Activated T-cell treated with anti-CD3 and anti-CD28 coated beads for 4 hours (primary cell): ENCODE results near the gene TMPRSS7.
"Not testable (repeated sequence)": the region's sequence is repeated elsewhere in the genome, so short reads cannot be mapped to it uniquely, and the experiment has no call there.

ENCODE experiments used
- DNase-seq: peaks from one replicate; pipeline ENCODE4 v3.0.0-alpha.2; 2020

Gene TMPRSS7

DNA sequence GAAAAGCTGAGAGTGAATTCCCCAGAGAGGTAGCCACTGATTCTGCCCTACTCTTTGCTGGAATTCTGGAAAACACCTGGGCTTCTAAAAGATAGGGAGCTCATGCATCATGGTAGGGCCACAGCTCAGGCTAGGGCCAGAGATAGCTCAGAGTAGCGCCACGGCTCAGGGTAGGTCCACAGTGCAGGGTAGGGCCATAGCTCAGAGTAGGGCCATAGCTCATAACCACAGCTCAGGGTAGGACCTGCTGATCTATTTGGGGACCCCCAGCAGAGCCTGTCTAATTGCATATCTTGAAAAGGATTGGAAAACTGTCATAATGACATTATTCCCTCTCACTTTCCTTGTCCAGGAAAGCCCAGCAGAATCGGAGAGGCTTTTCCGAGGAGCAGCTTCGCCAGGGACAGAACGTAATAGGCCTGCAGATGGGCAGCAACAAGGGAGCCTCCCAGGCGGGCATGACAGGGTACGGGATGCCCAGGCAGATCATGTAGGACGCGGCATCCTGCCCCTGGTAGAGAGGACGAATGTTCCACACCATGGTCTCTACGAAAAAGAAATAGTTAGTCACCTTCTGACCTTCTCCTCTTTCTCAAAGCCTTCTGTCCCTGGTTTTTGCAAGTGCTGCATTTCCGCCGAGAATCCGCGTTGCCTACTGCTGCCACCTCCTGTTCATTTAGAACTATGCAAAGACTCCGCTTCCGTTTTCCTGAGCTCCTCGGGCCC, 21.3 kb upstream of the TMPRSS7 start:
- DNase-seq, result peak; percentile 48

DNA sequence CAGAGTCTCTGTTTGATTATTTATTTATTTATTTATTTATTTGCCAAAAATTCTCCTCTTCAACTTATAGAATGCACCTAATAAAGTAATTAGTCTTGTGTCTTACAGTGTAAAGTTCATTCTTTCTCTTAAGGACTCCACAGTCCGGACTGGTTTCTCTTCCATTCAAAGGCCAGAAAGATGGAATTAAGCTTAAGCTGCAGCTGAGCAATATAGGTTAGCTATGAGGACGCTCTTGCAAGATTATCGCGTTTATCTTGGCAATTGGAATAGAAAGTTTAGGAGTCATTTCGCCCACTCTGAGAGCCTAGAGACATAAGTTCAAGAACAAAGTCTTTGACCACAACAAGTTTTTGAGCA, 20.8 kb upstream of the TMPRSS7 start:
- DNase-seq, result no peak

DNA sequence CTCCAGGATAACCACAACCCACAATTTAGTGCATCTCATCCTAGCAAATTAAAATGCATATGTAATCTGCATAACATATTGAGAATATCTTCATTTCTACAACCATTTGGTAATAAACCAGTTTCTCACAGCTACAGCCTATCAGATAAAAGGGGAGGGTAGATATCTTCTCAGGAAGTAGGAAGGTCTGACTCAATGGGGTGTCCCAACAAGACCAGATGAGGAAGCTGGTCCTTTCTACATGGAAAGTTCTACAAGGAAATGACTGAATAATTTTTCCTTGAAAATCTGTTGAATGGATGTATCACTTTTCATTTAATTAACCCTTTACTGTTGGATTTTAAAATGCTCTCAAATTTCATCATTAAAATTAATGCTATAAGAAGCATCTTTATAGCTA, 17.4 kb upstream of the TMPRSS7 start:
- DNase-seq, result no peak

DNA sequence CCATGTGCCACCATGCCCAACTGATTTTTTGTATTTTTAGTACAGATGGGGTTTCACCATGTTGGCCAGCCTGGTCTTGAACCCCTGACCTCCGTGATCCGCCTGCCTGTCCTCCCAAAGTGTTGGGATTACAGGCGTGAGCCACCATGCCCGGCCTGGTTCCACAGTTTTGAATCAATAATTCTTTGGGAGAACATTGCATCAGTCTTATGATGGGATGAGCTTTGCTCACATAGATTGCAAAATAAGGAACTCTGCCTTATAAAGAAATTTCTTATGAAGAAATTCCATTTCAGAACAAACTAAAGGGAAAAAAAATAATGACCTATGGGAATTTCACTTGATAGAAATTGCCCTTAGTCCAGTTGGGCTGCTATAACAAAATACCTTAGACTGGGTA, 15.8 kb upstream of the TMPRSS7 start:
- no peak for DNase-seq

DNA sequence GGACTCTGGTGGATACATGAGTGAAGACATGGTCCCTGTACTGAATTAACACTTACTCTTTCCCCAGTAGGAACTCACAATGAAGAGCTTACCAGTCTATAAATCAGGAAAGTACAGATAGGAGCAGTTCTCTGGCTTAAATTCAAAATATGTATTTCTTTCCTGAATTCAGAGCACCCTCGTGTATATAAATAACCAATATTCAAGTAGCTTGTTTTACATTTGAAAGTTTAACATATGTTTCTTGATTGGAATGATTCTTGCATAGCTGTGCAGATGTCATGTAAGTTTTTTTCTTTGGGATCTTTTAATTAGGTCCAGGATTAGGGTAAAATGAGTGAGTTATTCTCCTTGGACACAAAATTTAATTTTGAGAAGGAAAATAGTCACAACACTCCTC, 14.8 kb upstream of the TMPRSS7 start:
- no peak for DNase-seq

DNA sequence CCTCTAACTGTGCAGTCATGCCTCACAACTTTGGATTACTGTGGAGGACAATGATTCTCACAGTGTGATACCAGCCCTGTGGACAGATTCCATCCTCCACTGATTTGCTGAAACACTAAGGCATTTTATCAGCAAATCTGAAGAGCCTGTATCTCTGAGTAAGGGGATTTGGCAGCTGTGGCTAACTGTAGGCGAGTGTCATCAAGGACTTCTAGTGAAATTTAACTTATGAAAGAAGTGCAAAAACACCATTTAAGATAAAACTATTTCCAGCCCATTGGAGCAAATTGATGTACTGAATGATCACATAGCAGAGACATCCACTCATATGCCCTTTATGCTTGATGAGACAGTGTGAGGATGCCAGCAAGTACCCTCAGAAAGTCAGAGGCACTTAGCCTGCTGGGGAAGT, 13.9 kb upstream of the TMPRSS7 start:
- DNase-seq, result no peak

DNA sequence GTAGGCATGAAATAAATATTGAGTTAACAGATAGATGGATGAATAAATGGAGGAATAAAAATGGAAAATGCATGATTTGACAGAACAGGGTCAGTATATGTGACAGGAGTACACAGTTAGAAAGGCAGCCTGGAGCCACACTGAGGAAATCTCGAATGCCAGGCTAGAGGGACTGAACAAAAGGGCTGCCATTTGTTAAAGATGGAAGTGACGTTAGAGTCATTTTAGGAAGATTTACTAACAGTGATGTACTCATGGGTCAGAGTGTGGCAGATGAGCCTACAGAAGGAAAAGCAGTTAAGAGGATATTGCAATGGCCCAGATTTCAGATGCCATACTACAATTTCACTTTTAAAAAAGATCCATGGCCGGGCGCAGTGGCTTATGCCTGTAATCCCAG, 7.4 kb upstream of the TMPRSS7 start:
- no peak for DNase-seq

DNA sequence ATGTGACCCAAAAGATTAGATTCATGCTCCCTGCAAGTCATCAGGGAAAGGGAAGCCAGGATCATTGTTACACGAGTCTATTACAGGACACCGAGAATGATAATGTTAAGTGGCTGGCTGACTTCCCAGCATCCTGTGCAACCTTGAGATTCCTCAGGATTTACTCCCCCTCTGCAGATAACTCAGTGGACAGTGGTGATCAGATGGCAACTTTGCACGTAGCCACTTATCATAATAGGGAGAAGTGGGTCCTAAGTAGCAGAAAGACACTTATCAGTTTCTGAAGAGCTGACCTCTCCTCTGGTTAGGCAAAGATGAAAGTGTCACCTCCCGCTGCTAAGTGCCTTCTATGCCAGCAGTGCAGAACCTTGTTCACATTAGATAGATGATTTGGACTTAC, 6.7 kb upstream of the TMPRSS7 start:
- DNase-seq, result no peak

DNA sequence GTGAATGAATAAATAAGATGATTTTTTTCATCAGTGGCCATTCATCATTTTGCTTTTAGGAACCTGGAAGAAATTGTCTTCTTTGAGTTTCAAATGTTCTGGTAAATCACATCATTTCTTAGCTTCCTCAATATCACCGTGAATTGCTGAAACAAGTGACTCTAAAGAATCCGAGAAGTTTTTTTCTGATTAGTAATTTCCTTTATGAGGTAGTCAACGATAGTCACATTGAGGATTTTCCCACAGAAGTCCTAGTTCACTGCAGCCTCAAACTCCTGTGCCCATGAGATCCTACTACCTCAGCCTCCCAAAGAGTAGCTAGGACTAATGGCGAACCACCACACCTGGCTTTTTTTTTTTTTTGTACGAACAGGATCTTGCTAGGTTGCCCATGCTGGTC, 3.6 kb upstream of the TMPRSS7 start:
- no peak for DNase-seq

DNA sequence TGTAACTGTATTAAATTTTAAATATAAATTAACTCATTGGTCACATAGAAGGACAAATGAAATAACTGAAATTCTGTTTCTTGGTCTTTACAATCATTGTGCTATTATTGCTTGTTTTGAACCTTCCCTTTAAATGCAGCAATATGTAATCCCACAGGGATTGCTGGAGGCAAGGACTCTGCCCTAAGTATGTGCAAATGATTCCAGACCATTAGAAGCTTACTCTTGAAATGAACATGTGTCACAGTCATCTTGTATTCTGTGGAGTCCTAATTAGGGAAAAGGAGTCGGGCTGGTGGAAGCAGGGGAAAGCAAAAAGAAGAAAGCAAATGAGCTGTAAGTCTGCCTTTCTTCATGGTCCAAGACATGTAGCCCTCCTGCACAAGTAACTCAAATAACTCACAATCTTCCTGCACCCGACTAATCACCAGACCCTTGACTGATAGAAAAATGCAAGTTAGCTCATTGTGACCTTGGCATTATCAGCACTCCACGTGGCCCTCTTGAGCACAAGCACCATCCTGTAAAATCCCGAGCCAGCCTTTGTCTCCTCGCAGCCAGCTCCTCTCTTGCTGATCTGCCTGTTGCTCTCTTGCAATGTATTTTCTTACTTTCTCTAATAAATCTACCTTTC, 2.3 kb upstream of the TMPRSS7 start:
- DNase-seq, result no peak

DNA sequence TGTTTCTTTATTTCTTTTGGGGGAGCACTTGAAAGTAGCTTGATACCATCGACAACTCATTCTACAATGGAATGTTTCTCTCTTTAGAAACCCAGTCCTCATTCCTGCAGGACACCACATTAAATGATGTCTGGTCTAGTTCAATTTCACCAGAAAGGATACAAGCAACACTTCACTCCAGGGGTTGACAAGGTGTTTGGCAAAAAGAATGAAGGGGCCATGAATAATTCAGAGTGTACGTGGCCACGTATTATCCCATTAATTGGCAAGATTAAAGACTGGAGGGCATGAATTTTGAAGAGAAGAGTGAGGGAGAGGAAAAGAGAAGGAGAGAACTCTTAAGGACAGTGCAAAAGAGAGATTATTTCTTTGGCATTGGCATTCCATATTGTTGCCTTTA, 705 bp downstream of the TMPRSS7 start:
- no peak for DNase-seq

DNA sequence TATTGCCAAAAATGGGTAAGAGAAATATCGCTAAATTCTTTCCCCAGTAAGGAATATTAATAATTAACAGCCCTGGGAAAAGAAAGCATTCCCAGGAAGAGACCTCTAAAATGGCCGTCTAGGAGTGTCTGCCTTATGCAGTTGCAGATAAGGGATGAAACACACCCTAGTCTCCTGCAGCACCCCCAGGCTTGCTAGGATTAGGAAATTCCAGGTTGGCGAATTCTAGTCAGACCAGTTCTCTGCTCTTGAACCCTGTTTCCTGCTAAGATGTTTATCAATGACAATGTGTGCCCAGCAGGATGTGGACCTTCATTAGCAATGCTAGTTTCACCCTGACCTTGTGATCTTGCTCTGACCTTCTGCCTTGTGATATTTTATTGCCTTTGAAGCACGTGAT, 2.7 kb downstream of the TMPRSS7 start:
- not testable (repeated sequence) for DNase-seq

DNA sequence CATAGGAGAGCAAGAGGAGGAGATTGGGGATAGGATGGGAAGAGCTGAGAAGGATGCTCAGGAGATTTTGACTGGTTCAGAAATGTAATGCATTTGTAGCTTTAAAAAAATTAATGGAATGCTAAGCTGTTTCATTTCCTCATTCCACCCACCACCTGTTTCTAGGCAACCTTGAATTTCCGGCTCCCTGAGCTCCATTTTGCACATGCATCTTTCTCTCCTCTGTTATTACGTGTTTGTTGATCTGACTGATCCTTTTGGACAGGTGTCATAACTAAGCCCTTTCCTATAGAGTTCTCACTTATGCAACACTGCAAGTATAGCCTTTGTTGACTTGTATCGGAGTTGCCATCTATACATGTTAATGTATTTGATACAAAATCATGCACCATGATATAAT, 4.3 kb downstream of the TMPRSS7 start:
- no peak for DNase-seq

DNA sequence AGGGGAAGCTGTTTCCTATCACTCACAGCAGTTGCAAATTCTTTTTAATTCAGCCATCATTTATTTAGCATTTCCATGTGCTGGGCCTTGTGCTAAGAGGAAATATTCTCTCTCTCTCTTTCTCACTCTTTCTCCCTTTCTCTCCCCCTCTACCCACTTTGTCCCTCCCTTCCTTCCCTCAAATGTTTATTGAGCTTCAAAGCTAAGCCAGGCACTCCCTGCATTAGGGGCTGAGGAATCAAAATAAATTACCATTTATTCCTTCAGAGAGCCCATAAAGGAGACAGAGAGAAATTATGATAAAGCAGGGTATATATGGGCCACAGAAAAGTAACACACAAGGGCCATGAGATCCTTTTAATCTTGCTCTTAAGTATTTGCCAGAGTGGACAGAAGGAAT, 6.8 kb downstream of the TMPRSS7 start:
- DNase-seq, result no peak

DNA sequence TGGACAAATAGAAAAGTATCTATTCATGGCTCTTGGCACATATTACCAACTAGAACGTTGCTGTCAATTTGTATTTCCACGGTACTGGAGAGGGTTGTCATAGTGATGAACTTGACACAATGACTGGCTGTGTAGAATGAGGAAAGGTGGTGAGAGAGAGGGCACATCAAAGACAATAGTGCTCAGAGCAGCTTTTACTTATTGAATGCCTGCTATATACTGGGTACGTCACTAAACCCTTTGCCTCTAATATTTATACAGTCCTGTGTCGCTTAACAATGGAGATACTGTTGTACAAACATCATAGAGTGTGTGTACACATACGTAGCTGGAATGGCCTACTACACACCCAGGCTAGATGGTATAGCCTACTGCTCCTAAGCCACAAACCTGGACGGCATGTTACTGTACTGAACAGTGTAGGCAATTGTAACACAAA, 8.3 kb downstream of the TMPRSS7 start:
- DNase-seq, result no peak

DNA sequence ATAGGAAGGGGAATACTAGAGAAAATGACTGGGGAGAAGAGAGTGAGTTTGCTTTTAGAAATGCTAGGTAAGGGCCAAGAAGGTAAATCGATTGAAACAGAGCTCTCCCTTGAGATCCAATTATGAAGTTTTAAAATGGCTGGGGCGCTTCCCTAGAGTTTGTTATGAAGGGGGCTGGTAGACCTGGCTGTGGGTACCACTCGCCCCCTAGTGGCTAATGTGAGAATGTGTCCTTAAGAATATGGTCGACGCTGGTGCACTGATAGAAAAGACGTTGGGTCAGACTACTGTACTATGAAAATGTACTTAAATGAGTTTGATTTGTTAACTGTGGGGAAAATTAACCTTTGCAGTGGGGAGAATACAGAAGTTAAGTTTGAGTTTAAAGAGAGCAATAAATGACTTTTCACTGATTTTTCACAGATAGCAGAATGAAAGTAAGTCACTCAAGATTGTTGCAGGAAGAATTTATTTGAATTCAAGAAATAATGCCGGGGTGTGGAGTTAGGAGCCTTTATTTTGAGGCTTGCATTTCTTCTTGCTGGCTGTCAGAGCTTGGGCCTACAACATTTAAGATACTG, 9.2 kb downstream of the TMPRSS7 start:
- DNase-seq, result peak; percentile 34

DNA sequence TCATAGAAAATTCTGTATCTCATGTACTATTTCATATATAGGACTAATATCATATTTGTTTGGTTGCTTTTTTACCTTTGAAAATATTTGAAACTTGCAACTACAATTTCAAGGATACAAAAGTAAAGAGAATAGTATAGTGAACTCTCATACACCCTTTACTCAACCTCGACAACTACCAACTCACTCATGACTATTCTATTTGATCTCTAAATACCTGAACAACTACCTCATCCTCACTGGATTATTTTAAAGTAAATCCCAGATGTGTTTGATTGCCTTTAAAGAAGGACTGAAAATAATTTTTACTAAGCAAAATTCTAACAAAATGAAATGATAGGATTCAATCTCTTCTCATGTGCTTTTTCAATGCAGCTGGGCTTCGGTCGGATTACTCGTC, 12.1 kb downstream of the TMPRSS7 start:
- DNase-seq, result no peak

DNA sequence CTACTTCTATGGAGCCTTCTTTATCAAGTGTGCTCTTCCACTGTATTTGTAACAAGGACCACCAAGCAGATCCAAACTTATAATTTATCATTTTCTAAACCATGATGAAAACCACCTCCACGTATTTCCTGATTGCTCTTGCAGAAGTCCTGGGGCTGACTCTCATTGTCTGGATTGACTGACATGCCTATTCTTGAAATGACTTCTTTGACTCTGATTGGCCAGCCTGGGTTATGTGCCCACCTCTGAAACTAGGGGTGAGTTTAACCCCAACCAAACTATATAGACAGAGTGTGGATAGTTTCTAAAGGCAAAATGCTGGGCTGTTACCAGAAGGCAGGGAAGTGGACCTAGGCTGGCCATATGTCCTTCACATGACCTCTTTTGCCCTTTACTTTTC, 12.7 kb downstream of the TMPRSS7 start:
- no peak for DNase-seq

DNA sequence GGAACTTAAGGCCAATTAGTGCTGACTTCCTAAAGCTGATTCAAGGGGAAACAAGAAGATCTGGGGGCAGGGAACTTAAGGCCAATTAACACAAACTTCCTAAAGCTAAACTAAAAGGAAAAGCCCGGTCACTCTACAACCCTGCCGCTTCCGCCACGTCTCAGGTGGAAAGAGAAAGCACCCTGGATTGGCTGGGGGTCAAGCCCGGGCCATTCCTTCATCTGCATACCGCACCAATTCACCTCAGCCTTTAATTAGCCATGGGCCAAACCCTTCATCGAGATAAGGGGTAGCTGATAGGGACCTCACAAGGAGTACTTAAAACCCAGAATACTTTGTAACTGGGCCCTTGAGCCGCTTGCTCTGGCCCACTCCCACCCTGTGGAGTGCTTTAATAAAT, 14.4 kb downstream of the TMPRSS7 start:
- DNase-seq, result no peak

DNA sequence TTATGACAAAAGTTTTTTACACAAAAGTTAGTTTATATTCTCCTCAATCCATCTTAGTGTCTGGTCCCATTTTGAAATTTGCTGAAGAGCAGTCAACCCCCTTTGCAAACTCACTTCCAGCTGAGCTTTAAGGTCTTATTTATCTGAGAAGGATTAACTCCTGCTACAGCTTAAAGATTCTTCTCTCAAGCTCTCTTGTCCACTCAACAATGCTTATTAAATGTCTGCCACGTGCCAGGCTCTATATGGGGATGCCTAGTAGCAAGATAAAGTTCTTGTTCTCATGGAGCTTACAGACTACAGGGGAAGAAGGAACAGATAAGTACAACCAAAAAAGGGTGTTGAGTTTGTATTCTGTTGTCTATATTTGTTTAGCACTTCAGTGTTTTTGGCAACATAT, 18.7 kb downstream of the TMPRSS7 start:
- no peak for DNase-seq

DNA sequence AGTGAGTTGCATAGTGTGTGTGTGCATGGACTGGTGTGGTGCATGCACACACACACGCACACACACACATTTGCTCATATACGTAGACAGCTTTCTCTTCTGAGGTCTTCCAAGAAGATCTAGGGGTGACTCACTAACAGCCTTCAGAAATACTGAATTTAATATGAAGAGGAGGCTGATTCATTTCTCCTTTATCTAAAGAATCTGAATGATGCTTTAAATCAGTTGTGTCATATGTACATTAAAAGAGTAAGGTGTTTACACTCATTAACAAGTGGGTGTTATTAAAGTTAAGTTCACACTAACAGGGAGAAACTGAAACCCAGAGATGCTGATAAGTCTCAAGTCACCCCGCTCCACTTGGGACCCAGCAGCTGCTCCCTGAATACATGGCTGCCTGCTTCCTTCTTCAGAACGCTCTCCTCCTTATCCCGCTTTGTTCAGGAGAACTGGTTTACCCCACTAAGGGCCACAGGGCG, 22.0 kb downstream of the TMPRSS7 start:
- DNase-seq, result no peak

DNA sequence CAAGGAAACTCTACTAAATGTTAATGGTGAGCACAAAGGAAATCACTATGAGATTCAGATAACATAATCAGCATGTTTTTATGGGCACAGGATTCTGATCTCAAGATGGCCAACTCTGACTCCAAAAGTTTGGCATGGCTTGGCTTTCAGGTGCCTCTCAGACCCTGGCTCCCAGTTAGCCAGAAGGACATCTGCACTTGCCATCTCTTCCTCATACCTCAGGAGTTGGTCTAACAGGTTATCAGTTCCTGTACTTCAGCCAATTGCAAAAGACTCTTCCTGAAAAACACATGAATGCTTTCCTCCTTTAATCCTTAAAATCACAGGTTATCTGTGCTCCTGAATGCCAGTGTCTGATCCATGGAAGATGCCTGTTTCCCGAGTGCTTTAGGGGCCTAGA, 25.0 kb downstream of the TMPRSS7 start:
- no peak for DNase-seq

DNA sequence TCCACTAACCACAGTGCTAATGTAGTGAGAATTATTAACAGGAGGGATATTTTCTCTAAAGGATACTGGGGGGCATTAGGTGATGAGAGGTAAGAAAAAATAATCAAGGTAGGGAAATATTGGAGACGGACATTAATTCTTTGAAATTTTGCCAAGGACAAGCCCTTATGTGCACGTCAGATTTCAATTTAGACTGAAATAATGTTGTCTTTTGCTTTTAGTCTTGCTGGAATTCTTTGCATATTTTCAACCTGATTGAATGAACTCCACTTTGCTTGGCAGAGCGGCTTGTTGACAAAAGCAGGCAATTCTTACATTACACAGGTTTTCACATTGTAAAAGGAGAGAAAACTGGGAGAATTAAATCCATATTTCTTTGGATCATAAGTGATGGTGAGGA, 26.6 kb downstream of the TMPRSS7 start:
- no peak for DNase-seq

DNA sequence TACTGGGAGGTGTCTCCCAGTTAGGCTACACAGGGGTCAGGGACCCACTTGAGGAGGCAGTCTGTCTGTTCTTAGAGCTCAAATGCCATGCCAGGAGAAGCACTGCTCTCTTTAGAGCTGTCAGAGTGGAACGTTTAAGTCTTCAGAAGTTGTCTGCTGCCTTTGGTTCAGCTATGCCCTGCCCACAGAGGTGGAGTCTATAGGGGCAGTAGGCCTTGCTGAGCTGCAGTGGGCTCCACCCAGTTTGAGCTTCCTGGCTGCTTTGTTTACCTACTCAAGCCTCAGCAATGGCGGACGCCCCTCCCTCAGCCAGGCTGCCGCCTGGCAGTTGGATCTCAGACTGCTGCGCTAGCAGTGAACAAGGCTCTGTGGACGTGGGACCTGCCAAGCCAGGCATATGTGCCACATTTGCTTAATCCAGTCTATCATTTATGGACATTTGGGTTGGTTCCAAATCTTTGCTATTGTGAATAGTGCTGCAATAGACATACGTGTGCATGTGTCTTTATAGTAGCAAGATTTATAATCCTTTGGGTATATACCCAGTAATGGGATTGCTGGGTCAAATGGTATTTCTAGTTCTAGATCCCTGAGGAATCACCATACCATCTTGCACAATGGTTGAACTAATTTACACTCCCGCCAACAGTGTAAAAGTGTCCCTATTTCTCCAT, 38.0 kb downstream of the TMPRSS7 start:
- peak; percentile 25 for DNase-seq
